Neural cell (in vitro differentiated cells): ENCODE data around the gene ARF1.

Source experiments
- MXI1 ChIP-seq: fragments of 450-650 bp; conservative IDR thresholded peaks from 2 replicates; pipeline ENCODE4 v1.6.1; 2014; ENCODE audit warnings: antibody characterized with exemption, mild to moderate bottlenecking; ENCODE audit not compliant: poor library complexity, severe bottlenecking
- POLR2AphosphoS5 ChIP-seq: IDR thresholded peaks from 2 replicates; pipeline ENCODE4 v1.6.1; 2012
- RAD21 ChIP-seq: fragments of 450-650 bp; conservative IDR thresholded peaks from 2 replicates; pipeline ENCODE4 v1.6.1; 2014; ENCODE audit warnings: antibody characterized with exemption, mild to moderate bottlenecking, moderate library complexity
- TF ChIP-seq, protein P1 (sequence below): fragments of 450-650 bp; IDR thresholded peaks from 2 replicates; pipeline ENCODE4 v1.5.1; 2014; ENCODE audit warnings: antibody characterized with exemption, mild to moderate bottlenecking, moderate library complexity; ENCODE audit not compliant: poor library complexity, severe bottlenecking

DNA sequence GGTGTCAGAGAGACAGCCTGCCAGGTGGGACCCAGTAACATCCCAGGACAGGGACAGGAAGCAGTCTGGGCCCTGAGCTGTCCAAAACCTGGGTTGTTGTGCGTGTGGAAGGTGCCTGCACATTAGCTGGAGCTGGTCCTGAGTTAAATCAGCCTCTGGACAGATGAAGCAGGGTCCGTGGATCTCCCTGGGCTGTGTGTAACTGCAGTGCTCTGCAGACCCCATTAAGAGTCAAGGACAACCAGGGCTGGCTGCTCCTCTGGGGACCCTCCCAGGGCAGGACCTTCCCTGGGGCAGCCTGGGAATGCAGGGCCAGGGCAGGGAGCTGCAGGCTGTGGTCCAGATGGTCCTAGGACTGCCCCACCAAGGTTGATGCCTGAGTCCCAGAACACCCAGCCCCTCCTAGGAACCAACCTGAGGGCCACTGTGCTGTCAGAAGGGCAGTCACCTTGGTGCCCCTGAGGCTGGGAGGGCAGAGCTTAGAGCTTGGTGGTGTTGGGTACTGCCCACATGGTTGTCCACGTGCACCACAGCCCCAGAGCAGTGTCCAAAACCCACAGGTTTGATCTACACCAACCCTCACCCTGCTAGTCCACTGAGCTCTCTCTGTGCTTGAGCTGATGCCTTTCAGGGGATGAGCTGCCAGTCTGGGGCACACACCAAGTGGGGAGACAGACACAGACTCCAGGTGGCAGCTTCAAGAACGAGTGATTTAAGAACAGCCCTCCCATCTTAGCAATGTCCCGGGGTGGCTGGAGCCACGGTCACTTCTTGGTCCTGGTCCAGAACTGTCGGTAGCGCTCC lies 23.7 kb downstream of the ARF1 start:
- TF ChIP-seq, protein P1, sequence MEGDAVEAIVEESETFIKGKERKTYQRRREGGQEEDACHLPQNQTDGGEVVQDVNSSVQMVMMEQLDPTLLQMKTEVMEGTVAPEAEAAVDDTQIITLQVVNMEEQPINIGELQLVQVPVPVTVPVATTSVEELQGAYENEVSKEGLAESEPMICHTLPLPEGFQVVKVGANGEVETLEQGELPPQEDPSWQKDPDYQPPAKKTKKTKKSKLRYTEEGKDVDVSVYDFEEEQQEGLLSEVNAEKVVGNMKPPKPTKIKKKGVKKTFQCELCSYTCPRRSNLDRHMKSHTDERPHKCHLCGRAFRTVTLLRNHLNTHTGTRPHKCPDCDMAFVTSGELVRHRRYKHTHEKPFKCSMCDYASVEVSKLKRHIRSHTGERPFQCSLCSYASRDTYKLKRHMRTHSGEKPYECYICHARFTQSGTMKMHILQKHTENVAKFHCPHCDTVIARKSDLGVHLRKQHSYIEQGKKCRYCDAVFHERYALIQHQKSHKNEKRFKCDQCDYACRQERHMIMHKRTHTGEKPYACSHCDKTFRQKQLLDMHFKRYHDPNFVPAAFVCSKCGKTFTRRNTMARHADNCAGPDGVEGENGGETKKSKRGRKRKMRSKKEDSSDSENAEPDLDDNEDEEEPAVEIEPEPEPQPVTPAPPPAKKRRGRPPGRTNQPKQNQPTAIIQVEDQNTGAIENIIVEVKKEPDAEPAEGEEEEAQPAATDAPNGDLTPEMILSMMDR: no peak
- TF ChIP-seq POLR2AphosphoS5: no peak
- no peak for TF ChIP-seq MXI1
- no peak for TF ChIP-seq RAD21
